Ovary (tissue), 10 donors: Measurements from ENCODE around the gene SH3TC2. TPM values are rescaled to one million over a fixed set of nuclear protein-coding genes. Genes with fewer than 3 reads are reported as not detected.

Experiments used
- DNase-seq, 5 donors: peaks; one replicate each; pipeline ENCODE4 v3.0.0-alpha.2; 2019 to 2020
- H3K27ac ChIP-seq, 2 donors: fragments of 200-600 bp; one replicate each; pipeline versions ENCODE4 v1.5.1 to v1.8.0; 2019 to 2022
- H3K27me3 ChIP-seq: fragments of 200-600 bp; one replicate; pipeline ENCODE4 v1.8.0; 2022
- H3K36me3 ChIP-seq: fragments of 200-600 bp; sonication (generic); one replicate; pipeline ENCODE4 v1.5.1; 2019
- H3K4me1 ChIP-seq: one replicate; pipeline ENCODE4 v1.8.1; 2013; ENCODE audit warnings: mild to moderate bottlenecking, moderate library complexity; ENCODE audit not compliant: insufficient read depth
- H3K4me3 ChIP-seq: fragments of 200-600 bp; sonication (generic); one replicate; pipeline ENCODE4 v1.5.1; 2017
- H3K9me3 ChIP-seq, 2 donors: fragments of 200-600 bp in 1 of 2; sonication (generic) in 1 of 2; one replicate each; pipeline versions ENCODE4 v1.5.1 to v1.8.1; 2013 to 2019; ENCODE audit warnings: mild to moderate bottlenecking in 1 of 2, moderate library complexity in 1 of 2
- CTCF ChIP-seq, 3 donors: fragments of 450-650 bp in 2 of 3; fragments of 200-600 bp in 1 of 3; IDR thresholded peaks; one replicate each; pipeline versions ENCODE4 v1.5.1 to v1.8.0; 2016 to 2022; ENCODE audit warnings: antibody characterized with exemption in 3 of 3, mild to moderate bottlenecking in 1 of 3
- EP300 ChIP-seq: sonication (generic); formaldehyde crosslinking; IDR thresholded peaks from one replicate; pipeline ENCODE4 v1.6.1; 2017; ENCODE audit warnings: antibody characterized with exemption
- POLR2A ChIP-seq: fragments of 450-650 bp; IDR thresholded peaks from one replicate; pipeline ENCODE4 v1.6.1; 2017; ENCODE audit warnings: antibody characterized with exemption, mild to moderate bottlenecking, moderate library complexity
- WGBS, 3 donors: extraction: QIAGEN DNeasy Blood & Tissue Kit in 1 of 3; methylation state at CpG; one replicate each; pipeline versions ENCODE4 v1.1.5 to v1.1.7; 2013 to 2017; 5-methylcytosine and 5-hydroxymethylcytosine counted together
- intact Hi-C, 4 donors: fragments of 100-400 bp; cut with DNase I; formaldehyde crosslinking; loops; one replicate each; pipeline versions ENCODE4 v1.11.0 to v1.15.1; 2022 to 2023
- long read RNA-seq, 3 donors: library from polyadenylated mRNA in 2 of 3; unstranded in 2 of 3; transcript quantifications; one replicate each; pipeline ENCODE4 v2.0.0 and lab custom pipeline, GENCODE V29; 2021 to 2026
- polyA plus RNA-seq, 2 donors: library from polyadenylated mRNA; stranded (reverse); fragments of 200-250 nt in 1 of 2; fragments of 350-450 nt in 1 of 2; fragmentation: Illumina TruSeq in 1 of 2; extraction: RNeasy Lipid Tissue Mini Kit (QIAGEN cat#74804) in 1 of 2; gene quantifications; one replicate each; pipeline ENCODE4 v1.2.3, GENCODE V29; 2013 to 2014
- total RNA-seq, 7 donors: library from RNA; depleted of rRNA in 2 of 7; stranded (reverse); fragments of >200 nt in 2 of 7; fragmentation: NEBNext Ultra II Directional in 3 of 7; extraction: Animal tissue kit (Norgen Biotek cat#: 25700) in 3 of 7; gene quantifications; one replicate each; pipeline versions ENCODE4 v1.1.0 to v1.2.4, GENCODE V29; 2016 to 2023
- donor health status: DM: no; HTN: no; CAD: no; lungs with moderate emphysema.
- donor health status: DM: no; HTN: no; CAD: no.
- donor health status: Bipolar disorder and iron deficiency.
- donor health status: DM: yes; HTN: yes; CAD: no.
- donor health status: DM: no; HTN: no; CAD: no.
- donor health status: DM: yes; HTN: yes; CAD: no.

The SH3TC2 gene
- under 1 TPM; 0.18 to 0.80 (median 0.59) TPM for total RNA-seq
- under 1 TPM; 0.21 to 0.78 TPM for polyA plus RNA-seq
- long read RNA-seq, donor 1, result 0 reads
- long read RNA-seq, donor 2, result 0 reads
- long read RNA-seq, donor 3, result 0 reads

GRCh38 chr5:149063017-149063687, at the start of gene SH3TC2:
TSS of gene SH3TC2 (minus strand) at chr5:149063062. CDS start at chr5:149063022, 40 bp downstream.
- WGBS, 3 donors, result 6 to 22% (median 8%) methylated on average over 9 of the region's 9 CpGs

GRCh38 chr5:149110406-149110805, 47.5 kb upstream of the SH3TC2 start:
- Histone ChIP-seq H3K36me3 (no peaks in the 10 kb centered on the region), H3K4me1 (no peaks in the 10 kb centered on the region), H3K9me3 (no peaks in the 10 kb centered on the region), H3K4me3 (no peak overlapping the region), H3K27me3 (no peaks in the 10 kb centered on the region), H3K27ac (no peak overlapping the region)
- WGBS, 3 donors, result 83 to 87% (median 85%) methylated on average over 4 of the region's 4 CpGs
- DNase-seq, result no peak
- TF ChIP-seq EP300, result no peak
- no peak for TF ChIP-seq CTCF (IDR thresholded peaks at IDR 0.05)
- no peak for TF ChIP-seq POLR2A
- intact Hi-C loops, result loop anchor here in 1 of 4 donors (10.0 kb wide), 1 partner anchor 1604 kb away; no protein-coding TSS in a partner anchor

More at GRCh38 chr5:149063017-149063687, at the start of gene SH3TC2:
- no peaks in the 10 kb centered on the region for H3K4me1 ChIP-seq
- H3K4me3 ChIP-seq, result no peak within 1 kb of the TSS
- no peaks in the 10 kb centered on the region for H3K27me3 ChIP-seq
- no peaks in the 10 kb centered on the region for H3K9me3 ChIP-seq
- no peaks in the 10 kb centered on the region for H3K36me3 ChIP-seq
- no peak within 1 kb of the TSS for H3K27ac ChIP-seq
- intact Hi-C loops, result no loop called here
- TF ChIP-seq POLR2A (no peak), CTCF (IDR thresholded peaks at IDR 0.05) (no peak), EP300 (no peak)
- no peak for DNase-seq

- intact Hi-C loops, result no loop called here
- no peak for DNase-seq
- Histone ChIP-seq H3K27me3 (no peaks in the 10 kb centered on the region), H3K27ac (no peak overlapping the region), H3K4me1 (no peaks in the 10 kb centered on the region), H3K36me3 (no peaks in the 10 kb centered on the region), H3K9me3 (no peaks in the 10 kb centered on the region), H3K4me3 (no peak overlapping the region)
- no peak for TF ChIP-seq CTCF (IDR thresholded peaks at IDR 0.05)
- no peak for TF ChIP-seq EP300
- no peak for TF ChIP-seq POLR2A
- 86 to 89% (median 88%) methylated on average over 2 of the region's 2 CpGs for WGBS, 3 donors
Observed at GRCh38 chr5:149108651-149109280, 45.9 kb upstream of the SH3TC2 start.

- DNase-seq, result no peak
- H3K9me3 ChIP-seq, result peaks cover 0 to 8% of the 10 kb centered on the region in 2 donors
- H3K27ac ChIP-seq, result no peak overlapping the region
- intact Hi-C loops, result no loop called here
- H3K36me3 ChIP-seq, result no peaks in the 10 kb centered on the region
- H3K4me1 ChIP-seq, result no peaks in the 10 kb centered on the region
- no peaks in the 10 kb centered on the region for H3K27me3 ChIP-seq
- TF ChIP-seq EP300, result no peak
- no peak for TF ChIP-seq CTCF (IDR thresholded peaks at IDR 0.05)
- no peak for TF ChIP-seq POLR2A
- no peak overlapping the region for H3K4me3 ChIP-seq
Observed at GRCh38 chr5:149100331-149100730, 37.5 kb upstream of the SH3TC2 start.
